ENCODE data around the gene NCOA5.

The NCOA5 gene

DNA sequence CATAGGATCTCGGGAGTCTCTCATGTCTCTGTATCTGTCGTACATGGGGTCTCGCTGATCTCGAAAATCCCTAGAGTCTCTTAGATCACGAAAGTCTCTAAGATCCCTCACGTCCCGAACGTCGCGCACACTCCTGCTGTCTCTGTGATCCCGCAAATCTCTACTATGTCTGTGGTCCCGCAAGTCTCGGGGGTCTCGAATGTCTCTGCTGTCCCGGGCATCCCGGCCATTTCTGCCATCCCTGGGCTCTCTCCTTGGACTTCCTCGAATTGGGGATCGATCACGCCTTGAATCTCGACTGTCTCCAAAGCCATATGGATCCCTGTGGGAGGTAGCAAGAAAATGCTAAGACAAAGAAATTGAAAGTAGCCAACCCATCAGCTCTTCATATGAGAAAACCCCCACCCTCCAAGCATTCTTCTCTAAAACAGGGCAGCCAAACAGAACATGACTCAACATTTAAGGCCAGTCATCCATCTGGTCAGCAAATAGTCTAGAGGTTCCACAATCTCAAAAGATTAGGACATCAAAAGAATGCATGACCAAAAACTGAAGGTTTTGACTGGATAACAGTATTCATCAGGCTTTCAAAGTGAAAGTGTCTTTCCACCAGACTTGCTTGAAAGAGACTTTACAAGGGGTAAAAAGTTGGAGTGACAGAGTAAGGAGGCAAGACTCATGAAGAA lies 19.4 kb downstream of the NCOA5 start:
- no peak for TF ChIP-seq MAX (IDR thresholded peaks at IDR 0.05; ENCODE audit: low read depth, low read length)
- no peak for TF ChIP-seq MYC (IDR thresholded peaks at IDR 0.05; ENCODE audit: low read depth, low read length)
- no peak for TF ChIP-seq POLR2A (IDR thresholded peaks at IDR 0.05; ENCODE audit: extremely low read depth, insufficient read length)
- TF ChIP-seq, protein P1, sequence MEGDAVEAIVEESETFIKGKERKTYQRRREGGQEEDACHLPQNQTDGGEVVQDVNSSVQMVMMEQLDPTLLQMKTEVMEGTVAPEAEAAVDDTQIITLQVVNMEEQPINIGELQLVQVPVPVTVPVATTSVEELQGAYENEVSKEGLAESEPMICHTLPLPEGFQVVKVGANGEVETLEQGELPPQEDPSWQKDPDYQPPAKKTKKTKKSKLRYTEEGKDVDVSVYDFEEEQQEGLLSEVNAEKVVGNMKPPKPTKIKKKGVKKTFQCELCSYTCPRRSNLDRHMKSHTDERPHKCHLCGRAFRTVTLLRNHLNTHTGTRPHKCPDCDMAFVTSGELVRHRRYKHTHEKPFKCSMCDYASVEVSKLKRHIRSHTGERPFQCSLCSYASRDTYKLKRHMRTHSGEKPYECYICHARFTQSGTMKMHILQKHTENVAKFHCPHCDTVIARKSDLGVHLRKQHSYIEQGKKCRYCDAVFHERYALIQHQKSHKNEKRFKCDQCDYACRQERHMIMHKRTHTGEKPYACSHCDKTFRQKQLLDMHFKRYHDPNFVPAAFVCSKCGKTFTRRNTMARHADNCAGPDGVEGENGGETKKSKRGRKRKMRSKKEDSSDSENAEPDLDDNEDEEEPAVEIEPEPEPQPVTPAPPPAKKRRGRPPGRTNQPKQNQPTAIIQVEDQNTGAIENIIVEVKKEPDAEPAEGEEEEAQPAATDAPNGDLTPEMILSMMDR (IDR thresholded peaks at IDR 0.05; ENCODE audit: low read depth, low read length), result no peak
- no peak for DNase-seq (ENCODE audit: low read depth)

DNA sequence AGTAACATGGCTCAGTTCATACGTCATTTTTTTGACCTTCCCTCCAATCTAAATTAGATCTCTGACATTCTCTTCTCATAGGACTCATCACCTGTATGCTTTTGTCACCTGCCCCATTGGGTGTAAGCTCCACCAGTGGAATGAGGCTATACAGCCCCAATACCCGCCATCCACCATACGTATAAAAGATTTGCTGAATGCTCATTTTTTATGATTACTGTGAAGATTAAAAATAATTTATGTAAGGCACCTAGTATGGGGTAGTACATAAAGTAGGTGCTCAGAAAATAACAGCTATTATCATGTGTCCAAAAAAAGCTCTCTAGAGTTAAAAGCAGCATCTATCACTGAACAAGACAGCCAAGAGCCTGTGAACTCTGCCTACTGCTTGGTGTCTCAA lies 24.1 kb downstream of the NCOA5 start:
- no peak for DNase-seq (ENCODE audit: low read depth)
- TF ChIP-seq POLR2A (IDR thresholded peaks at IDR 0.05; ENCODE audit: extremely low read depth, insufficient read length) (no peak), MAX (IDR thresholded peaks at IDR 0.05; ENCODE audit: low read depth, low read length) (no peak), MYC (IDR thresholded peaks at IDR 0.05; ENCODE audit: low read depth, low read length) (no peak)
- TF ChIP-seq, protein P1 (IDR thresholded peaks at IDR 0.05; ENCODE audit: low read depth, low read length), result no peak
- no peak overlapping the region for H3K4me3 ChIP-seq (ENCODE audit: low read depth, low read length)

More for the DNA sequence above, 19.4 kb downstream of the NCOA5 start:
- H3K4me3 ChIP-seq (ENCODE audit: low read depth, low read length), result no peak overlapping the region

DNA sequence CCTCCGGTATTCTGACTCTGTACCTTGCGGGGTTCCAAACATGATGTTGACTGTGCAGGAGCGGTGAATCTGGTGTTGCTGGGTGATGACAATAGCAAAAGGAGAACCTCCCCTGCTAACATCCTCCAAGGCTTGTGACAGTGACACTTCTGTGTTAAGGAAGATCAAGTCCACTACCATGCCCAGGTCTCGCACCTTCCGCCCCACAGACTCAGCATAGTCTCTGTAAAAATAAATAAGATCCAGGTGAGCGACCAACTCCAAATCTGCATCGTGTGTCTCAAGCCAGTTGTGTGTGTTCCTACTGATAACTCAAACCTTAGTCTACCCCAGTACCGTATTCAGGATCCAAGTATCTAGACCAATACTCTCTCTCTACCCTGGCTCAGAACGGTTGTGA lies 24.8 kb downstream of the NCOA5 start:
- no peak for DNase-seq (ENCODE audit: low read depth)
- no peak for TF ChIP-seq POLR2A (IDR thresholded peaks at IDR 0.05; ENCODE audit: extremely low read depth, insufficient read length)
- TF ChIP-seq, protein P1 (IDR thresholded peaks at IDR 0.05; ENCODE audit: low read depth, low read length), result no peak
- TF ChIP-seq MAX (IDR thresholded peaks at IDR 0.05; ENCODE audit: low read depth, low read length), result no peak
- TF ChIP-seq MYC (IDR thresholded peaks at IDR 0.05; ENCODE audit: low read depth, low read length), result no peak
- no peak overlapping the region for H3K4me3 ChIP-seq (ENCODE audit: low read depth, low read length)

- TF ChIP-seq POLR2A (IDR thresholded peaks at IDR 0.05; ENCODE audit: extremely low read depth, insufficient read length), result no peak
- no peak for TF ChIP-seq MYC (IDR thresholded peaks at IDR 0.05; ENCODE audit: low read depth, low read length)
- TF ChIP-seq, protein P1 (IDR thresholded peaks at IDR 0.05; ENCODE audit: low read depth, low read length), result no peak
- TF ChIP-seq MAX (IDR thresholded peaks at IDR 0.05; ENCODE audit: low read depth, low read length), result no peak
- H3K4me3 ChIP-seq (ENCODE audit: low read depth, low read length), result no peak overlapping the region
- no peak for DNase-seq (ENCODE audit: low read depth)
These were observed 26.1 kb downstream of the NCOA5 start for GRCh38 chr20:46063652-46064054.

DNA sequence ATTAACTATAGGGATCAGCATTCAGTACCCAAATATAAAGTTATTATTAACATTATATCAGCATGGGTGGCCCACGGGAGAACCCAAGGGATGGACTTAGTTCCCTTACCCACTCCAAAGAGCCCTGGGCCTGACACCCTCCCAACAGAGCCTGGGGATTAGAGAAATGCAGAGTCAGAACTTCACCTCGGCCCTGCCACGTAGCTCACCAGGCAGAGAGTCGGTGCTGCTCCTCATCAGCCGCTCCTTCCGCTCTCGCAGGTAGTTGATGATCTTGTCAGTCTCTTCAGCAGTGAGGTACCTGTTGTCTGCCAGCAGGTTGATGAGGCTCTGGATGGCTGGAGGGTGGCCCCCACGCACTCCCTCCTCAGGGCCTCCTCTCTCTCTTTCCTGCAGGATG lies 26.6 kb downstream of the NCOA5 start:
- TF ChIP-seq MAX (IDR thresholded peaks at IDR 0.05; ENCODE audit: low read depth, low read length) (no peak), MYC (IDR thresholded peaks at IDR 0.05; ENCODE audit: low read depth, low read length) (no peak), POLR2A (IDR thresholded peaks at IDR 0.05; ENCODE audit: extremely low read depth, insufficient read length) (no peak)
- TF ChIP-seq, protein P1 (IDR thresholded peaks at IDR 0.05; ENCODE audit: low read depth, low read length), result no peak

More for the DNA sequence above, 26.6 kb downstream of the NCOA5 start:
- no peak overlapping the region for H3K4me3 ChIP-seq (ENCODE audit: low read depth, low read length)
- DNase-seq (ENCODE audit: low read depth), result no peak
